GM12892 (cell line): Measurements from ENCODE around the gene MARCHF9.

Source experiments
- POLR2A ChIP-seq: IDR thresholded peaks from 2 replicates; pipeline ENCODE4 v1.6.1; 2011; ENCODE audit warnings: low read depth, low read length, control low read depth
- POLR2AphosphoS5 ChIP-seq: IDR thresholded peaks from 2 replicates; pipeline ENCODE4 v1.6.1; 2011; ENCODE audit warnings: low read depth, low read length, control low read depth
- TAF1 ChIP-seq: IDR thresholded peaks from 2 replicates; pipeline ENCODE4 v1.6.1; 2011; ENCODE audit warnings: low read depth, mild to moderate bottlenecking, control low read depth, low read length, borderline replicate concordance

GRCh38 chr12:57808351-57808750 lies 53.4 kb downstream of the MARCHF9 start:
- TF ChIP-seq POLR2A, result no peak
- no peak for TF ChIP-seq POLR2AphosphoS5
- no peak for TF ChIP-seq TAF1
